Measurements from ENCODE around the gene NAPEPLD. TPM values are rescaled to one million over a fixed set of nuclear protein-coding genes. Genes with fewer than 3 reads are reported as not detected.
"Not testable (repeated sequence)": the region's sequence is repeated elsewhere in the genome, so short reads cannot be mapped to it uniquely, and the experiment has no call there.

The NAPEPLD gene
- total RNA-seq, 1 experiment from 2014 or later: 7.2 TPM

DNA sequence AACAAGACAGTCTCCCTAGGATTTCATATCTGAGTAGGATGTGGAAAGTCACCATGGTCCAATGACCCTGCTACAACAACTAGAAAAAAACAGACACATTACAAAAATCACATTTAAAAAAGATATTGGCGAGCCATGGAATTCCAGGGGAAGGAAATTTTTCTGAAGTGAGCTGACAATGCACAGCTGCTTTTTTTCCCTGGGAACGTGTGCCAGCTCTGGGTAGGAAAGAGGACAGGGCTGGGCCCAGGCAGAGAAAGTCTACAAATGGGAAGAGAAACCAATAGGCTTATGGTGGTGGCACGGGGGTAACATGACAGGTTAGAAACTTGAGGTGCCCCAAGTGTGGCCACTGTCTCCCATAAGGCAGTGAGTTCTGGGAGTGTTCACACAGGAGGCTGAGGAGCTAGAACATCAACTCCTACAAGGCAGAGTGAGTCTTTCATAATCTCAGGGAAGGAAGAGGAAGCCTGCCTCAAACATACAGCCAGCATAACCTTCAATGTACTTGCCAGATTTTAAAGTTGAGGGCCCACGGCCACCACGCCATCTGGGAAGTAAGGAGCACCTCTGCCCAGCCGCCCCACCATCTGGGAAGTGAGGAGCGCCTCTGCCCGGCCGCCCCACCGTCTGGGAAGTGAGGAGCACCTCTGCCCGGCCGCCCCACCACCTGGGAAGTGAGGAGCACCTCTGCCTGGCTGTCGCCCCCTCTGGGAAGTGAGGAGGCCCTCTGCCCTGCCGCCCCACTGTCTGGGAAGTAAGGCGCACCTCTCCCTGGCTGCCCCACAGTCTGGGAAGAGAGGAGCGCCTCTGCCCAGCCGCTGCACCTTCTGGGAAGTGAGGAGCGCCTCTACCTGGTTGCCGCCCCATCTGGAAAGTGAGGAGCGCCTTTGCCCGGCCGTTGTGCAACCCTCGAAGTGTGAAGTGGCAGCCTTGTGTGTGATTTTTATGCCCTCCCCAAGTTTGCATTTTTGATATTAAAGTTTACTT, 80.2 kb downstream of the NAPEPLD start:
- DNase-seq (ENCODE audit: low read depth): no peak

DNA sequence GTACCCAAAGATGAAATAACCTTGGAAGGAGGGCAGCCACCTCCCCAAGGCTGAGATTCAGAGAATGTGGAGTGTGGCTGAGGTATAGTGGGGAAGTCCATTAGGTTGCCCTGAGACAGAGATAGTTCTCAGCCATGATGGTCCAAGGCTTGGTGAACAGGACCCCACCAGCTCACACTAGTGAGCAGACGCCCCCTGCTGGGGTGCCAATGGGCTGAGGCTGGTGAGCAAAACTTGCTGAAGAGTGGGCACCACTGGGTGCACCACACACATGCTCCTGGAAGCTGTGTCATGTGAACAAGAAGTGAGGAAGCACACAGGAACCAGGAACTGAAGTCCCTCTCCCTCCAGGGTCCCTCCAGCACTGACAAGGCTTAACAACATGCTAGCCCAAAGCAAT, 83.2 kb downstream of the NAPEPLD start:
- DNase-seq (ENCODE audit: low read depth): peak; percentile 65

DNA sequence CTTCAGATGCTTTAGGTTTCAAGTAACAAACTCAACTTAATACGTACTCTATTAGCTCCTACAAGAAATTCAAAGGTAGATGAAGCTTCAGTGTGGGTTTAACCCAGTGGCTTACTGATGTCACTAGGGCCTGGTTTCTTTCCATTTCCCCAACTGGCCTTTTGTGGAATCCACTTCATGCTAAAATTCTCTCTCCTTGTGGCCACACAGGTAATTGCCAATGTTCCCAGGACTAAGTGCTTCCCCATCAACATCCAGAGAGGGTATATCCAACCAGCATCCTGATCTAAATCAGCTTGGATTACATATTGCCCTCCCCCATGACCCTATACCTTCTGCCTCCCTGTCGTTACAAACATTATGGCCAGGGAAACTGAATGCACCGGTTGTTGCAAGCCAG, 85.0 kb downstream of the NAPEPLD start:
- no peak for DNase-seq (ENCODE audit: low read depth)

DNA sequence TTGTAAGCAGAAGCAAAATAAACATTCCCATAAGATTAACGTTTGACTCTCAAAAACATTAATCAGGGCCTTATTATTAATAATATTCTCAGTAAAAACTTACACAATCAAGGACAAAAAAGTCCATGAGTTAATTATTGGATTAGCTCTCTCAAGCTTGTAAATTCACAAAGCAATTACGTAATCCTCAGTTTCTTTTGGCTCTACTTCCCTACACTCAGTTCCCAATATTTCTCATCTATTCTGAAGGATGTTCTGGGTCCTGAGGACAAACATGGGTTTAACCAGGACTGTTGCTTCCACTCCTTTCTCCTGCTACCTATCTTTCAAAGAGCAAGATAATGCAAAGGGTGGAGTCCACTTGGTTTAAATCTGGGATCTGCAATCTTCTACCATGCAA, 89.4 kb downstream of the NAPEPLD start:
- DNase-seq (ENCODE audit: low read depth): no peak

DNA sequence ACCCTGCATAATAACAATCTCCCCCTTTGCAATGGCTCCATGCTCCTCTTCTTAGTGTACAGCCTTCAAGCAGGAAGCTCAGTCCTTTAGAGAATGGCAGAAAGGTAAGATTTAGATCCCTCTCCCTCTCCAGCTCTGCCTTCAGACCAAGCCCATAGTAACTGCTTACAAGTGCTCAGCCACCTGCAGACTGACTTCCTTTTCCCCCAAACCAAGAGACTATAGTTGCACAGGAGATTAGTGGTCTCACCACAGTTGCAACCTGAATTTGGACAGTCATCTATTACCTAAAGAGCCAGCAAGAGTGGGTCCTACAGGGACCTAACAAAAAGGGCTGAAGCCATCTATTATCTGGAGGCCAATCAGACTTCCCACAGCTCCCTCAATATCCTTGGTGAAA, 90.8 kb downstream of the NAPEPLD start:
- DNase-seq (ENCODE audit: low read depth): no peak

DNA sequence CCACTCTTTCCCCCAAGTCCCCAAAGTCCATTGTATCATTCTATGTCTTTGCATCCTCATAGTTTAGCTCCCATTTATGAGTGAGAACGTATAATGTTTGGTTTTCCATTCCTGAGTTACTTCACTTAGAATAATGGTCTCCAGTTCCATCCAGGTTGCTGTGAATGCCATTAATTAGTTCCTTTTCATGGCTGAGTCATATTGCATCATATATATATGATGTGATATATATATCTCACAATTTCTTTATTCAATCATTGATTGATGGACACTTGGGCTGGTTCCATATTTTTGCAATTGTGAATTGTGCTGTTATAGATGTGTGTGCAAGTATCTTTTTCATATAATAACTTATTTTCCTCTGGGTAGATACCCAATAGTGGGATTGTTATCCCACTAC, 92.9 kb downstream of the NAPEPLD start:
- DNase-seq (ENCODE audit: low read depth): not testable (repeated sequence)

DNA sequence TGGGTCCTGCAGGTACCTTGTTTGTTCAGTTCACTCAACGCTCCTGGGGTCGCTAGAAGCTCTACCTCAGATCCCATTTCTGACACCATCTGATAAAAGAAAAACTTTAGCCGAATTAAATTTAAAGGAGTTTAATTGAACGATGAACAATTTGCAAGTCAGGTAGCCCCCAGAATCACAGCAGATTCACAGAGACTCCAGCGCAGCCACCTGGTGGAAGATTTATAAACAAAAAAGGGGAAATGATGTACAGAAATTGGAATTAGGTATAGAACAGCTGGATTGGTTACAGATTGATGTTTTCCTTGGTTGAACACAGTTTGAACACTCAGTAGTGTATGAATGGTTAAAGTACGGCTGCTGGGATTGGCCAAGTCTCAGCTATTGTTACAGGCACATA, 97.4 kb downstream of the NAPEPLD start:
- no peak for DNase-seq (ENCODE audit: low read depth)

Other genes starting within 250 kb of the NAPEPLD start
- 48.8 and 54.3 TPM in 2 replicates for gene LRRC17, start 236.1 kb downstream of the NAPEPLD start, total RNA-seq (2014; rRNA removed; shearing (Covaris generic))
- gene FBXL13, start 74.3 kb downstream of the NAPEPLD start, total RNA-seq (2014; rRNA removed; shearing (Covaris generic)): 0.96 and 1.4 TPM in 2 replicates
- gene ARMC10, start 74.0 kb downstream of the NAPEPLD start, total RNA-seq (2014; rRNA removed; shearing (Covaris generic)): 49.2 and 52.6 TPM in 2 replicates
- 78.1 and 90.8 TPM in 2 replicates for gene PMPCB, start 148.3 kb upstream of the NAPEPLD start, total RNA-seq (2014; rRNA removed; shearing (Covaris generic))
- 16.8 and 22.1 TPM in 2 replicates for gene DNAJC2, start 195.7 kb upstream of the NAPEPLD start, total RNA-seq (2014; rRNA removed; shearing (Covaris generic))
- 372 and 400 TPM in 2 replicates for gene PSMC2, start 198.5 kb upstream of the NAPEPLD start, total RNA-seq (2014; rRNA removed; shearing (Covaris generic))